ENCODE data around the gene LINC00305.

Gene LINC00305

DNA sequence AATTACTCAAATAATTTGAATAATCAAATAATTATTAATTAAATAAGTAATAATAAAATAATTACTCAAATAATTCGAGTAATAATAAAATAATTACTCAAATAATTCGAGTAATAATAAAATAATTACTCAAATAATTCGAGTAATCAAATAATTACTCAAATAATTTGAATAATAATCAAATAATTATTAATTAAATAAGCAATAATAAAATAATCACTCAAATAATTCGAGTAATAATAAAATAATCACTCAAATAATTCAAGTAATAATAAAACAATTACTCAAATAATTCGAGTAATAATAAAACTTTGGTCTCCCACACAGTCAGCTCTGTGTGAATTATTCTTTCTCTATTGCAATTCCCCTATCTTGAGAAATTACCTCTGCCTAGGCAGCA lies 30.0 kb upstream of the LINC00305 start:
- TF ChIP-seq CTCF (IDR thresholded peaks at IDR 0.05; ENCODE audit: extremely low read depth, missing control alignments), result no peak
- no peak for DNase-seq (ENCODE audit: low spot score)

DNA sequence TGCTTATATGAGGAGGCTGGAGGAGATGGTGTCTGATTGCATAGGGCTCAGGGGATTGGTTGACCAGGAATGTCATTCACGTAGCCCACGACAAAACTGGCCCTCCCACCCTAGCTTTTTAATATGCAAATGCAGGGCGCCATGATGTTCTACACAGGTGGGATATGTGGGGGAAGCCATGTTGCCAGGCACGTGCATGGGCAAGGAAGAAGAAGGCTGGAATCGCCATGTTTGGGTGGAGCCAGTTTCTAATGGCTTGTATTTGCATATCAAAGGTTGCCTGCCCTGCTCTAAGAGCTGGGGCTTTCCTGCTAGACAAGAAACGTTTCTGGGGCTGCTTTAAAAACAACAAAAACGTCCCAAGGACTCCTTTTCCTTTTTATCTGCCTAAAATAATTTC lies 26.5 kb upstream of the LINC00305 start:
- DNase-seq (ENCODE audit: low spot score), result no peak
- no peak for TF ChIP-seq CTCF (IDR thresholded peaks at IDR 0.05; ENCODE audit: extremely low read depth, missing control alignments)

- TF ChIP-seq CTCF (IDR thresholded peaks at IDR 0.05; ENCODE audit: extremely low read depth, missing control alignments), result no peak
- no peak for DNase-seq (ENCODE audit: low spot score)
Observed at GRCh38 chr18:64171576-64171975, 22.7 kb upstream of the LINC00305 start.

DNA sequence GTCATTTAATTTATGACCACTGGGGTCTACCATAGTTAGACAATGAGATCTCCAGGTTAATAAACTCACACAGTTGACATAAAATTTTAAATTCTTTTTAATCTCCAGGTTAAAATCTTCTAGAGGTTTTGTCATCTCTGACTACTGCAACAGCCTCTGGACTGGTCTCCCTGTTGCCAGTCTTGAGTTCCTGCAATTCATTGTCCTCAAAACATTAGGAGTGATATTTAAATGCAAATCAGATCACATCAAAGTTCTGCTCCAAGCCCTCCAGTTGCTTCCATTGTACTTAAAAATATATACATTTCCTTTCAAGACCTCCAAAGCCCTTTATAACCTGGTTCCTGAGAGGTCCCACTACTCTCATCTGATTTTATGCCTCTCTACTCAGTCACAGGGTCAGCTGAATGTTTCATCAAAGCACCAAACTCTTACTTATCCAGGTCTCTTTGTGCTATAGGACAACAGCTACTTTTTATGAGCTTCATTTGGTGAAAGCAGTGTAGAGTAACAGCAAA lies 18.6 kb upstream of the LINC00305 start:
- TF ChIP-seq CTCF (IDR thresholded peaks at IDR 0.05; ENCODE audit: extremely low read depth, missing control alignments), result no peak
- DNase-seq (ENCODE audit: low spot score), result no peak

- TF ChIP-seq CTCF (IDR thresholded peaks at IDR 0.05; ENCODE audit: extremely low read depth, missing control alignments), result no peak
- DNase-seq (ENCODE audit: low spot score), result no peak
Observed at GRCh38 chr18:64165906-64166305, 17.0 kb upstream of the LINC00305 start.

- TF ChIP-seq CTCF (IDR thresholded peaks at IDR 0.05; ENCODE audit: extremely low read depth, missing control alignments), result no peak
- DNase-seq (ENCODE audit: low spot score), result no peak
Observed at GRCh38 chr18:64164883-64165282, 16.0 kb upstream of the LINC00305 start.

DNA sequence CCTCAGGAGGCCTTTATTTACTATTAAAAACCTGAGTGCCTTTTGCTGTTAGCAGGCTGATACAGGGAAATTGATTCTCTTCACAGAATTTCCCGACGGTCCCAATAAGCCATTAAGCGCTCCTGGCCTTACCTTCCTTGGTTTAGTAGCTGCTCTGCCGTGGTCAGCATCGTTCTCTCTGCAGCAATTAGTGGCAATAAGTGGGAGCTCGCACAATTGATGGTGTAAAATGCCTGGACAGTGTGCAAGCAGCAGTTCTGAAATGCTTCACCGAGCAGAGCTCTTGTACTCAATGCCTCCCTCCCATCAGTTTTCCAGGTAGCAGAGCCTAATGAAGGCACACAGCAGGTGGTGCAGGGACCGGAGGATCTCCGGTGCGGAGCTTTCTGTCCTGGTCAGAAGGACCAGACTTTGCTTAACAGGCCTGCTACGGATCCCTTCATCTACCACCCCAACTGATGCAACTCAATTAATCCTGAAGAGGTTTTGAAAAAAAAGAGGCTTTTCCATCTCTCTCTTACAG lies 1.1 kb upstream of the LINC00305 start:
- no peak for DNase-seq (ENCODE audit: low spot score)
- TF ChIP-seq CTCF (IDR thresholded peaks at IDR 0.05; ENCODE audit: extremely low read depth, missing control alignments), result no peak
